K562 (cell line): ENCODE results near the gene EPDR1. TPM values are rescaled to one million over a fixed set of nuclear protein-coding genes. Genes with fewer than 3 reads are reported as not detected.
A peak's percentile ranks its signal among the peaks of the same experiment; 100 is the strongest.

Experiments used
- ATAC-seq: fragments of 200-7000 bp; cut with Tn5 transposase; 3 replicates; pipeline ENCODE4 v1.9.1; 2020; ENCODE audit warnings: moderate library complexity
- BruUV-seq: library from RNA; stranded (reverse); fragments of 400-500 nt; replicated peaks from 2 replicates; lab custom pipeline; 2021; lab: Mats Ljungman, UMichigan
- CTCF ChIA-PET: fragments of 300-600 bp; formaldehyde crosslinking; extraction: SDS; loops from one replicate; lab custom pipeline; 2021; ENCODE audit warnings: low intra/inter-chr PET ratio; lab: Yijun Ruan, JAX
- POLR2A ChIA-PET: fragments of 300-600, 350-650 bp; sonication (Branson Sonifier 250); formaldehyde crosslinking; extraction: SDS; loops from one replicate; lab custom pipeline; 2021; ENCODE audit warnings: antibody characterized with exemption, inconsistent platforms; lab: Yijun Ruan, JAX
- DNase-seq, 4 experiments: peaks; one replicate each; pipeline versions ENCODE4 v3.0.0 to v3.0.0-alpha.2; 2011 to 2018; ENCODE audit warnings: low spot score in 3 of 4, mixed read lengths in 3 of 4; ENCODE audit errors: extremely low read depth in 1 of 4
- FAIRE-seq: peaks from 2 replicates; lab custom pipeline; 2011; peaks lifted over from hg19 to GRCh38; lab: Jason Lieb, UNC
- H2AFZ ChIP-seq: 2 replicates; pipeline ENCODE4 v1.6.0; 2011; ENCODE audit warnings: low read depth, low read length, control low read depth, inconsistent platforms
- H3K27ac ChIP-seq: fragments of 200-600 bp; 3 replicates; pipeline ENCODE4 v1.8.0; 2011; ENCODE audit warnings: low read depth, mild to moderate bottlenecking, control low read depth, inconsistent platforms, low read length, moderate library complexity, mixed read lengths; ENCODE audit errors: extremely low read depth
- H3K27me3 ChIP-seq, 2 experiments: fragments of 300-600 bp in 1 of 2; 2 replicates in 1 of 2; 3 replicates in 1 of 2; pipeline versions ENCODE4 v1.6.0 to v1.8.0; 2011; ENCODE audit warnings: inconsistent platforms in 2 of 2, low read length in 2 of 2, mild to moderate bottlenecking in 1 of 2, mixed read lengths in 1 of 2, moderate library complexity in 1 of 2; ENCODE audit not compliant: control insufficient read depth in 2 of 2, insufficient read depth in 2 of 2
- H3K36me3 ChIP-seq: fragments of 300-600 bp; 3 replicates; pipeline ENCODE4 v1.8.0; 2011; ENCODE audit warnings: mild to moderate bottlenecking, low read length, inconsistent platforms; ENCODE audit not compliant: control insufficient read depth, insufficient read depth
- H3K4me1 ChIP-seq, 2 experiments: fragments of 200-600 bp in 1 of 2; replicated peaks in 1 of 2; 2 replicates in 1 of 2; 3 replicates in 1 of 2; pipeline versions ENCODE4 v1.5.1 to v1.8.0; 2011; ENCODE audit warnings: inconsistent platforms in 2 of 2, low read length in 2 of 2, mild to moderate bottlenecking in 1 of 2, mixed read lengths in 1 of 2, moderate library complexity in 1 of 2; ENCODE audit not compliant: control insufficient read depth in 2 of 2, insufficient read depth in 2 of 2
- H3K4me2 ChIP-seq: 2 replicates; pipeline ENCODE4 v1.6.1; 2011; ENCODE audit warnings: low read length, control low read depth, inconsistent platforms, mixed read lengths; ENCODE audit not compliant: insufficient read depth
- H3K4me3 ChIP-seq: fragments of 200-600 bp; sonication (generic), shearing (Covaris generic); 2 replicates; pipeline ENCODE4 v1.5.1; 2016; ENCODE audit warnings: control low read depth, inconsistent platforms
- H3K79me2 ChIP-seq: fragments of 200-600 bp; 3 replicates; pipeline ENCODE4 v1.8.0; 2011; ENCODE audit warnings: low read length, inconsistent platforms; ENCODE audit not compliant: control insufficient read depth, insufficient read depth
- H3K9ac ChIP-seq, 2 experiments: 2 replicates each; pipeline versions ENCODE4 v1.6.0 to v1.6.1; 2011; ENCODE audit warnings: low read depth in 2 of 2, low read length in 2 of 2, control low read depth in 1 of 2, inconsistent platforms in 1 of 2, mild to moderate bottlenecking in 1 of 2, mixed read lengths in 1 of 2; ENCODE audit not compliant: insufficient read depth in 1 of 2
- H3K9me1 ChIP-seq: one replicate; pipeline ENCODE4 v1.6.0; 2011; ENCODE audit warnings: inconsistent platforms, mild to moderate bottlenecking, low read length, moderate library complexity; ENCODE audit not compliant: control insufficient read depth, insufficient read depth
- H3K9me3 ChIP-seq: replicated peaks from 2 replicates; pipeline ENCODE4 v1.5.1; 2011; ENCODE audit warnings: low read depth, low read length, inconsistent platforms; ENCODE audit not compliant: control insufficient read depth, insufficient read depth
- H4K20me1 ChIP-seq: replicated peaks from 2 replicates; pipeline ENCODE4 v1.6.1; 2011; ENCODE audit warnings: low read length, inconsistent platforms, mixed read lengths; ENCODE audit not compliant: control insufficient read depth, insufficient read depth
- ATF3 ChIP-seq, 2 experiments: fragments of 450-650 bp in 1 of 2; sonication (generic) in 1 of 2; formaldehyde crosslinking in 1 of 2; IDR thresholded peaks in 1 of 2; conservative IDR thresholded peaks in 1 of 2; 2 replicates each; pipeline versions ENCODE4 v1.6.1 to v1.8.1; 2016 to 2023; ENCODE audit warnings: mild to moderate bottlenecking in 2 of 2, moderate library complexity in 2 of 2, inconsistent platforms in 1 of 2, missing genetic modification reagents in 1 of 2
- CTCF ChIP-seq, 3 experiments: IDR thresholded peaks in 2 of 3; conservative IDR thresholded peaks in 1 of 3; 2 replicates each; pipeline ENCODE4 v1.5.1; 2011 to 2012; ENCODE audit warnings: low read length in 3 of 3, mild to moderate bottlenecking in 3 of 3, control low read depth in 2 of 3, improper control_type of control experiment in 1 of 3, inconsistent platforms in 1 of 3, low read depth in 1 of 3, mixed read lengths in 1 of 3, moderate library complexity in 1 of 3; ENCODE audit not compliant: insufficient read depth in 2 of 3
- CTCFL ChIP-seq: IDR thresholded peaks from 2 replicates; pipeline ENCODE4 v1.6.1; 2011; ENCODE audit warnings: borderline replicate concordance, low read depth, mild to moderate bottlenecking, moderate library complexity, low read length; ENCODE audit not compliant: insufficient read depth, poor library complexity, severe bottlenecking
- EP400 ChIP-seq: fragments of 450-650 bp; IDR thresholded peaks from 2 replicates; pipeline ENCODE4 v1.6.1; 2017; ENCODE audit warnings: antibody characterized with exemption, mild to moderate bottlenecking, moderate library complexity
- KAT2B ChIP-seq: IDR thresholded peaks from one replicate; pipeline ENCODE4 v1.6.1; 2012; ENCODE audit warnings: low read depth, mild to moderate bottlenecking, control low read depth, inconsistent platforms, low read length, moderate library complexity
- KDM4B ChIP-seq, 2 experiments: fragments of 450-650 bp in 1 of 2; sonication (generic) in 1 of 2; IDR thresholded peaks; 2 replicates each; pipeline ENCODE4 v1.6.1; 2016 to 2017; ENCODE audit warnings: borderline replicate concordance in 2 of 2, antibody characterized with exemption in 1 of 2, low read depth in 1 of 2, mild to moderate bottlenecking in 1 of 2
- NCOR1 ChIP-seq: fragments of 450-650 bp; IDR thresholded peaks from 2 replicates; pipeline ENCODE4 v1.6.1; 2016; ENCODE audit warnings: mild to moderate bottlenecking, moderate library complexity
- RAD21 ChIP-seq, 2 experiments: fragments of 250-450 bp in 1 of 2; fragments of 450-650 bp in 1 of 2; sonication (Bioruptor Pico) in 1 of 2; formaldehyde crosslinking in 1 of 2; IDR thresholded peaks in 1 of 2; conservative IDR thresholded peaks in 1 of 2; 2 replicates each; pipeline versions ENCODE4 v1.4.0 to v1.8.0; 2020 to 2022; ENCODE audit warnings: mild to moderate bottlenecking in 2 of 2, moderate library complexity in 1 of 2
- SMC3 ChIP-seq: conservative IDR thresholded peaks from 2 replicates; pipeline ENCODE4 v1.6.1; 2011; ENCODE audit warnings: low read depth, low read length, improper control_type of control experiment; ENCODE audit not compliant: insufficient read depth
- TCF7 ChIP-seq: sonication (generic); IDR thresholded peaks from 2 replicates; pipeline ENCODE4 v1.6.1; 2016; ENCODE audit warnings: antibody characterized with exemption, borderline replicate concordance
- ZC3H4 ChIP-seq: sonication (generic); formaldehyde crosslinking; IDR thresholded peaks from 2 replicates; pipeline ENCODE4 v1.9.0; 2021; ENCODE audit warnings: missing genetic modification reagents, borderline replicate concordance
- WGBS: fragments of 100-300 bp; shearing (Covaris generic); methylation state at CpG from one replicate; pipeline ENCODE4 v1.1.6; 2016; ENCODE audit warnings: low coverage, mixed read lengths; ENCODE audit not compliant: insufficient coverage; ENCODE audit errors: missing lambda C conversion rate; 5-methylcytosine and 5-hydroxymethylcytosine counted together
- in situ Hi-C: fragments of 300-500 bp; cut with MboI; formaldehyde crosslinking; loops from 4 replicates; pipeline ENCODE4 v1.15.0; 2018; ENCODE audit warnings: inconsistent platforms, mixed read lengths
- intact Hi-C: fragments of 100-400 bp; cut with micrococcal nuclease; formaldehyde crosslinking; loops from 2 replicates; pipeline ENCODE4 v1.14.2; 2022
- polyA plus RNA-seq, 8 experiments: library from polyadenylated mRNA; depleted of rRNA in 4 of 8; stranded (reverse) in 5 of 8; unstranded in 3 of 8; fragments of >200 nt; fragmentation: Nextera tagmentation in 2 of 8; fragmentation: Illumina TruSeq in 1 of 8; extraction: Ambion mirVana in 2 of 8; extraction: Trizol in 1 of 8; gene quantifications; 2 replicates each; pipeline versions ENCODE4 v1.2.1 to v1.2.3, GENCODE V29; 2011 to 2014; ENCODE audit warnings: inconsistent platforms in 1 of 8, missing spikeins in 1 of 8
- total RNA-seq, 7 experiments: library from RNA; depleted of rRNA in 6 of 7; stranded (reverse); fragments of >200 nt in 6 of 7; fragmentation: Illumina TruSeq in 2 of 7; extraction: Trizol in 2 of 7; gene quantifications; 2 replicates each; pipeline versions ENCODE4 v1.2.1 to v1.2.3, GENCODE V29; 2011 to 2021; ENCODE audit warnings: low replicate concordance in 1 of 7

The EPDR1 gene
- total and polyA plus RNA-seq, 9 of the 15 experiments (the other 6 are each of a cell fraction or from before 2014, with no cell fraction given), result 0.01 to 0.11 TPM; not detected in 7

- Histone ChIP-seq H3K27ac (no peak within 1 kb of the TSS), H3K27me3 (peaks cover 0 to 8% of the 10 kb centered on the region in 2 experiments; a peak in 3 of 5 replicates), H3K36me3 (no peaks in the 10 kb centered on the region), H3K9ac (no peak within 1 kb of the TSS), H2AFZ (peak within 1 kb of the TSS; percentile 69), H4K20me1 (no peaks in the 10 kb centered on the region), H3K4me1 (peaks cover 9 to 26% of the 10 kb centered on the region in 2 experiments), H3K4me3 (no peak within 1 kb of the TSS), H3K9me1 (no peaks in the 10 kb centered on the region), H3K4me2 (no peak within 1 kb of the TSS), H3K9me3 (no peaks in the 10 kb centered on the region), H3K79me2 (no peaks in the 10 kb centered on the region)
- ChIA-PET POLR2A (interaction anchor here (0.6 to 0.8 kb wide), 2 partner anchors 32 to 304 kb away, joined by 3 read pairs; no protein-coding TSS in a partner anchor), CTCF (no interaction called here)
- 33% methylated on average over 30 of the region's 46 CpGs for WGBS
- peak; percentile 28 to 66 (median 36) for DNase-seq
- peak; percentile 89 for FAIRE-seq
- BruUV-seq, result no TSS peak
- peak; percentile 85 for ATAC-seq
- intact Hi-C loops, result loop anchor here (1.0 kb wide), 1 partner anchor 124 kb away; no protein-coding TSS in a partner anchor
- in situ Hi-C loops, result no loop called here
- TF ChIP-seq ZC3H4 (CRISPR knock-in tag), result no peak
- peak; percentile 32 for TF ChIP-seq CTCFL
- peak; percentile 25; the same call in 1 of the 2 replicates for TF ChIP-seq ATF3 (IDR thresholded peaks at IDR 0.05)
- TF ChIP-seq ATF3 (CRISPR knock-in tag; conservative IDR thresholded peaks at IDR 0.05), result no peak
- TF ChIP-seq NCOR1, result no peak
- TF ChIP-seq KDM4B (IDR thresholded peaks at IDR 0.05; ENCODE audit: borderline replicate concordance in 2 of 2, low read depth in 1 of 2), result no peak
- no peak for TF ChIP-seq EP400
- no peak for TF ChIP-seq KAT2B
- no peak for TF ChIP-seq TCF7
- TF ChIP-seq CTCF (IDR thresholded peaks at IDR 0.05 in 2 of 3, conservative IDR thresholded peaks at IDR 0.05 in 1 of 3; ENCODE audit: insufficient read depth in 2 of 3, low read depth in 1 of 3, low read length in 3 of 3), result peak; percentile 67 to 70 (median 68)
- TF ChIP-seq RAD21 (CRISPR knock-in tag; conservative IDR thresholded peaks at IDR 0.05 in 1 of 2, IDR thresholded peaks at IDR 0.05 in 1 of 2), result peak; percentile 30 to 66; a peak in 3 of 4 replicates
- TF ChIP-seq SMC3, result peak; percentile 43; the same call in 1 of the 2 replicates
These were observed 3.5 kb upstream of the EPDR1 start, which contains the start of gene SFRP4 for GRCh38 chr7:37916673-37917660. Gene SFRP4 (minus strand): TSS chr7:37916817. CDS start chr7:37916537, 280 bp downstream.
